Fibroblast of villous mesenchyme (primary cell): Measurements from ENCODE around the gene TAF4. TPM values are rescaled to one million over a fixed set of nuclear protein-coding genes. Genes with fewer than 3 reads are reported as not detected.
"Not testable (repeated sequence)": the region's sequence is repeated elsewhere in the genome, so short reads cannot be mapped to it uniquely, and the experiment has no call there.

Experiments
- DNase-seq: peaks from one replicate; pipeline ENCODE4 v3.0.0-alpha.2; 2010; ENCODE audit warnings: low read depth
- H3K4me3 ChIP-seq: 2 replicates; pipeline ENCODE4 v1.5.1; 2011; ENCODE audit warnings: low read depth, mild to moderate bottlenecking, low read length
- CTCF ChIP-seq: IDR thresholded peaks from 2 replicates; pipeline ENCODE4 v1.5.1; 2012; ENCODE audit warnings: low read depth, mild to moderate bottlenecking, low read length; ENCODE audit not compliant: insufficient read depth
- total RNA-seq: library from RNA; depleted of rRNA; stranded (reverse); fragments of >200 nt; gene quantifications from 2 replicates; pipeline ENCODE4 v1.2.3, GENCODE V29; 2012

TAF4 gene
- total RNA-seq, 1 donor = 3.0 TPM

GRCh38 chr20:62088258-62089127 lies 22.8 kb upstream of the TAF4 start:
- H3K4me3 ChIP-seq = no peak overlapping the region
- peak; percentile 97 for DNase-seq
- no peak for TF ChIP-seq CTCF

GRCh38 chr20:62087632-62088031 lies 22.0 kb upstream of the TAF4 start:
- no peak overlapping the region for H3K4me3 ChIP-seq
- no peak for DNase-seq
- no peak for TF ChIP-seq CTCF

GRCh38 chr20:62087227-62087626 lies 21.5 kb upstream of the TAF4 start:
- H3K4me3 ChIP-seq = no peak overlapping the region
- TF ChIP-seq CTCF = no peak
- DNase-seq = peak; percentile 26

GRCh38 chr20:62085206-62085605 lies 19.5 kb upstream of the TAF4 start:
- no peak overlapping the region for H3K4me3 ChIP-seq
- no peak for DNase-seq
- TF ChIP-seq CTCF = no peak

DNA sequence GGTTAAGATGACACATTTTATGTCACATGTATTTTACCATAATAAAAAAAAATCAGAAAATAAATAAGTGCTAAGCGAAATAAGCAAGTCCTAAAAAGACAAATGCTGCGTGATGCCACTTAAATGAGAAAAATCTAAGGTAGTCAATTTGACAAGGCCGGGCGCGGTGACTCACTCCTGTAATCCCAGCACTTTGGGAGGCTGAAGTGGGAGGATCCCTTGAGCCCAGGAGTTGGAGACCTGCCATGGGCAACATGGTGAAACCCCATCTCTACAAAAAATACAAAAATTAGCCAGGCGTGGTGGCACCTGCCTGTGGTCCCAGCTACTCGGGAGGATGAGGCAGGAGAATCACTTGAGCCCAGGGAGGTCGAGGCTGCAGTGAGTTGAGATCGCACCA lies 18.5 kb upstream of the TAF4 start:
- not testable (repeated sequence) for DNase-seq, H3K4me3 ChIP-seq

DNA sequence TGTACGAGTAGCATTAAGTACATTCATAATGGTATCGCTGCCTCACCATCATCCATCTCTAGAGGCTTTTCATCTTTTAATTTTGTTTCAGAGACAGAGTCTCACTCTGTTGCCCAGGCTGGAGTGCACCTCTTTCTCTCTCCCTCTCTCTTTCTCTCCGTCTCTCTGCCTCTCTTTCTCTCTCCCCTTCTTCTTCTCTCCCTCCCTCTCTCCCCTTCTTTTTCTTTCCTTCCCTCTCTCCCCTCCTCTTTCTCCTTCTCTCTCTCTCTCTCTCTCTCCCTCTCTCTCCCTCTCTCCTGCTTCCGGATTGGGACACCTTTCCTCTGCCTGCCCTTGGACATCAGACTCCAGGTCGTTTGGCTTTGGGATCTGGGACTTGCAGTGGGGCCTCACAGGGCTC lies 17.6 kb upstream of the TAF4 start:
- H3K4me3 ChIP-seq = no peak overlapping the region
- no peak for DNase-seq
- TF ChIP-seq CTCF = no peak

- no peak for DNase-seq
- no peak for TF ChIP-seq CTCF
Measured at GRCh38 chr20:62080249-62080990, 14.7 kb upstream of the TAF4 start.

More at GRCh38 chr20:62080249-62080990, 14.7 kb upstream of the TAF4 start:
- no peak overlapping the region for H3K4me3 ChIP-seq
